Right ventricle myocardium inferior (tissue), 1 donor: Measurements from ENCODE around the gene KRTAP5-11. TPM values are rescaled to one million over a fixed set of nuclear protein-coding genes. Genes with fewer than 3 reads are reported as not detected.
"Not testable (repeated sequence)": the region's sequence is repeated elsewhere in the genome, so short reads cannot be mapped to it uniquely, and the experiment has no call there.

ENCODE experiments used
- ATAC-seq: fragments of 200-7000 bp; cut with Tn5 transposase; one replicate; pipeline ENCODE4 v1.9.1; 2020; ENCODE audit warnings: mild to moderate bottlenecking, moderate library complexity
- DNase-seq: peaks from one replicate; pipeline ENCODE4 v3.0.0; 2021; ENCODE audit errors: missing footprints
- intact Hi-C: fragments of 100-400 bp; cut with DNase I; formaldehyde crosslinking; loops from one replicate; pipeline ENCODE4 v1.11.0; 2022
- total RNA-seq: library from RNA; stranded (reverse); fragmentation: NEBNext Ultra II Directional; extraction: Animal tissue kit (Norgen Biotek cat#: 25700); gene quantifications from one replicate; pipeline ENCODE4 v1.2.1, GENCODE V29; 2021
- donor health status: DM: no; HTN: yes; CAD: no; lungs with severe emphysema.

The KRTAP5-11 gene
- total RNA-seq, 1 donor from 2014 or later, result not detected

GRCh38 chr11:71565263-71565662, 17.4 kb downstream of the KRTAP5-11 start, which contains the start of gene KRTAP5-10:
TSS of gene KRTAP5-10 (plus strand) at chr11:71565563. CDS start at chr11:71565588, 25 bp downstream.
- DNase-seq, result no peak
- intact Hi-C loops, result no loop called here
- no peak for ATAC-seq

GRCh38 chr11:71564430-71564829, 18.2 kb downstream of the KRTAP5-11 start:
- intact Hi-C loops, result no loop called here
- DNase-seq (no peak), ATAC-seq (no peak)

DNA sequence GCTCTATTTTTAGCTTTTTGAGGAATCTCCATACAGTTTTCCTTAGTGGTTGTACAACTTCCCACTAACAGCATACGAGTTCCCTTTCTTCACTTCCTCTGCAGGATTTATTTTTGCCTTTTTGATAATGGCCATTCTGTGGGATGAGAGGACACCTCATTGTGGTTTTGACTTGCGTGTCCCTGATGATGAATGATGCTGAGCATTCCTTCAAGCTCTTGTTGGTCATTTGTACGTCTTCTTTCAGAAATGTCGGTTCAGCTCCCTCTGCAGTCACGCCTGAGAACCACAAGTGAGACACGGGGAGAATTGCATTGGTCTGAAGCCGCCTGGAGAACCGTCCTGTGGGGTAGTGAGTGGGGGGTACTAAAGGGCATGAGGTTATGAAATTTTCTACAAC, 19.3 kb downstream of the KRTAP5-11 start:
- no peak for DNase-seq
- no peak for ATAC-seq
- intact Hi-C loops, result no loop called here

DNA sequence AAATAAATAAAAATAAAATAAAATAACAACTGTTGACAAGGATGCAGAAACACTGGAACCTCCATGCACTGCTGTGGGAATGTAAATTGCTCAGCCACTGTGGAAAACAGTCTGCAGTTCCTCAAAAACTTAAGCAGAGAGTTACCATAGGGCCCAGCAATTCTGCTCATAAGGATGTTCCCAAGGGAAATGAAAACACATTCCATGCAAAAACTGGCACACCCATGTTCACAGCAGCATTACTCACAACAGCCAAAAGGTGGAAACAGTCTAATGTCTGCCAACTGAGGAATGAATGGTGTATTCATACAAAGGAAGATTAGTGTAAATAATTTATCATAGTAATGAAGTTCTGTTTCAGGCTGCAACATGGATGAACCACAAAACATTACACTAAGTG, 20.6 kb downstream of the KRTAP5-11 start:
- no peak for DNase-seq
- no peak for ATAC-seq
- intact Hi-C loops, result no loop called here

DNA sequence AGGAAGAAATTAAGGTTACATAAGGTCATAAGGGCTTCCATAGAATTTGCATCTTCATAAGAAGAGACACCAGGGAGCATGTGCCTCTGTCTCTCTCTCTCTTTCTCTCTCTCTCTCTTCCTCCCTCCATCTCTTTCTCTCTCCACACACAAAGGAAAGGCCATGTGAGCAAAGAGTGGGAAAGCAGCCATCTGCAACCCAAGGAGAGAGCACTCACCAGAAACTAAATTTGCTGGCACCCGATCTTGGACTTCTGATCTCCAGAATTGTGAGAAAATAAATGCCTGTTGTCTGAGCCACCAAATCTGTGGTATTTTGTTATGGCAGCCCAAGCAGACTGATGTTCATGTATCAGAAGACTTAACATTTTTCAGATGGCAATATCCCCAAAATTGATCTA, 23.7 kb downstream of the KRTAP5-11 start:
- no peak for DNase-seq
- intact Hi-C loops, result no loop called here
- no peak for ATAC-seq

DNA sequence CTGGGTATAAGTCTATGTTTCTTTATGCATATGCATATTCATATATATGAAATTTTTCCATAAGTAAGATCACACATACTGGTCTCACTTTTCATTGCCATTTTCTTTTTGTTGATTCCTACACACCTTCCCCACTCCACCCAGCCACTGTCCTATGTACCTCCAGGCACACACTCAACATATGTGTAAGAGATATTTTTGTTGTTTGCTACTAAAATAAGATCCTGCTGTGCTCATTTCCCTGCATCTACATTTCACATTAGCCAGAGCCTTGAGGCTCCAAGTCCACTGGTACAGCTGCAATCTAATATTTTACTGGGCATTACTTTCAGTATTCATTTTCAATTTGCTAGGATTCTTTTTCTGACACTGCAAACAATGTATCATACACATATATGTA, 25.4 kb downstream of the KRTAP5-11 start:
- ATAC-seq (no peak), DNase-seq (no peak)
- intact Hi-C loops, result no loop called here

DNA sequence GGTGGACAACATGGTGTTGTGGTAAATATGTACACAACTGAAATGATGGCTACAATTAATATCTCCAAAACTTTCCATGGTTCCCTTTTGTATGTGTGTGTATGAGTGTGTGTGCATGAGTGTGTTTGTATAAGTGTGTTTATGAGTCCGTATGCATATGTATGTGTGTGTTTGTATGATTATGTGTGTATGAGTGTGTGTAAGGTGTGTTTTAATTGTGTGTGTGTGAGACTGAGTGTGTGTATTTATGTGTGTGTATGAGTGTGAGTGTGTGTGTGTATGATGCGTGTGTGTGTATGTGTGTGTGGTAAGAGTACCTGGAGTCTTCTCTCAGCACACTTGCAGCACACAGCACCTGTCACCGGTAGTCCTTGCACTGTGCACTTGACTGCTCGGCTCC, 26.7 kb downstream of the KRTAP5-11 start:
- no peak for DNase-seq
- ATAC-seq, result no peak
- intact Hi-C loops, result no loop called here

GRCh38 chr11:71555508-71555907, 27.2 kb downstream of the KRTAP5-11 start:
- ATAC-seq (no peak), DNase-seq (no peak)
- intact Hi-C loops, result no loop called here

DNA sequence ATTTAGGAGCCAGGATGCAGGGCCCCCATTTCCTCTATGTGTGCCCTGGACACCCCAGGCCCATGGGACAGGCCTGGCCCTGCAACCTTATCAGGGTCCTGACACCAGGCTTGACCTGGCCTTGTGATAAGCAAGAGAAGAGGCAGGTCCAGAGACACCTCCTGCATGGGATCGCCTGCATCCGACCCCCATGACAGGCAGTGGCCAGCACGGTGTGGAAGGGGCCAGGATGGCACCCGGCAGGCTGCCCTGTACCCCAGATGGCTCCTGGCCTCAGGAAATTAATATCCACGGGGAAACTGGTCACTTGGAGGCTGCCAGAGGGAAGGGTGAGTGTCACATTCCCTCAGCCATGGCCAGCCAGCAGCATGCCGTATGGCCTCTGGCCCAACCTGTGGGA, 27.7 kb downstream of the KRTAP5-11 start:
- ATAC-seq (no peak), DNase-seq (no peak)
- intact Hi-C loops, result no loop called here

- intact Hi-C loops, result no loop called here
- no peak for DNase-seq
- ATAC-seq, result no peak
Observed at GRCh38 chr11:71551711-71552110, 31.0 kb downstream of the KRTAP5-11 start.

DNA sequence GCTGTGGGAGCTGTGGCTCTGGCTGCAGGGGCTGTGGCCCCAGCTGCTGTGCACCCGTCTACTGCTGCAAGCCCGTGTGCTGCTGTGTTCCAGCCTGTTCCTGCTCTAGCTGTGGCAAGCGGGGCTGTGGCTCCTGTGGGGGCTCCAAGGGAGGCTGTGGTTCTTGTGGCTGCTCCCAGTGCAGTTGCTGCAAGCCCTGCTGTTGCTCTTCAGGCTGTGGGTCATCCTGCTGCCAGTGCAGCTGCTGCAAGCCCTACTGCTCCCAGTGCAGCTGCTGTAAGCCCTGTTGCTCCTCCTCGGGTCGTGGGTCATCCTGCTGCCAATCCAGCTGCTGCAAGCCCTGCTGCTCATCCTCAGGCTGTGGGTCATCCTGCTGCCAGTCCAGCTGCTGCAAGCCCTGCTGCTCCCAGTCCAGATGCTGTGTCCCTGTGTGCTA, 33.9 kb downstream of the KRTAP5-11 start:
- no peak for ATAC-seq
- intact Hi-C loops, result no loop called here
- no peak for DNase-seq

DNA sequence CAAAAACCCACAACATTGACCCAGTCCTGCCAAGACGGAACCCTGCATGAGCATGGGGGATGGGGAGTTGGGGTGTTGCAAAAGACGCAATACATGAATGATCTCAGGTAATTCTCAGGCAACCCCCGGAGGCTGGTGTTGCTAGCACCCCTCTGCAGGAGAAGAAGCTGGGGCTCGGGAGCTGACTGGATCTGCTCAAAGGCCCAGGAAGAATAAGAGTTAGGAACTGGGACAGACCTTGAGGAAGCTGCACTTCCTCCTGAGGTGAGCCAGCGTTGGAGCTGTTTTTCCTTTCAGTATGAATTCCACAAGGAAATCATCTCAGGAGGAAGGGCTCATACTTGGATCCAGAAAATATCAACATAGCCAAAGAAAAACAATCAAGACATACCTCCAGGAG, 34.6 kb downstream of the KRTAP5-11 start, which contains the start of gene KRTAP5-9:
TSS of gene KRTAP5-9 (plus strand) at position 301 of the 400 bp plus-strand sequence. CDS start 238 bp downstream, outside the sequence.
- ATAC-seq, result no peak
- intact Hi-C loops, result no loop called here
- DNase-seq, result no peak

- intact Hi-C loops, result no loop called here
- no peak for ATAC-seq
- no peak for DNase-seq
Observed at GRCh38 chr11:71545405-71545966, 37.2 kb downstream of the KRTAP5-11 start.

DNA sequence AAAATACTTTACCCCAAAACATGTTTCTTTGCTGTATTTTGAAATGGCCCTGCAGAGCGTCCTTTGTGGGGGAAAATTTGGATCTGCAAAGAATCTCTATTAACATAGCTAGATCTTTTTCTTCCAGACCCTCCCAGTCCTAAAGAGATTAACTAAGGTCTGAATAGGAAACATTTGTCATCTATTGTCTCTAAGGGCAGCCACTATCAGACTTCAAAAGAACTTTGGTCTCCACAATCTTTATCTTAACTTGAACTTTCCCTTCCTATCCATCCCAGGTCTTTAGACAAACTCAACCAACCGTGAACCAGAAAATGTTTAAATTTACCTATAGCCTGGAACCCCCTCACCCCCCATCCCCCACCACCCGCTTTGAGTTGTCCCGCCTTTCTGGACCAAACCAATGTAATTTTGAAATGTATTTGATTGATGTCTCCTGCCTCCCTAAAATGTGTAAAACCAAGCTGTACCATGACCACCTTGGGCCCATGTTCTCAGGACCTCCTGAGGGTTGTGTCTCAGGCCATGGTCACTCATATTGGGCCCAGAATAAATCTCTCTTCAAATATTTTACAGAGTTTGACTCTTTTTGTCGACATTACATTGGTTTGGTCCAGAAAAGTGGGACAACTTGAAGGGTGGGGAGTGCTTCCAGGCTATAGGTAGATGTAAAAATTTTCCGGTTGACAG, 38.0 kb downstream of the KRTAP5-11 start:
- ATAC-seq (no peak), DNase-seq (no peak)
- intact Hi-C loops, result no loop called here

DNA sequence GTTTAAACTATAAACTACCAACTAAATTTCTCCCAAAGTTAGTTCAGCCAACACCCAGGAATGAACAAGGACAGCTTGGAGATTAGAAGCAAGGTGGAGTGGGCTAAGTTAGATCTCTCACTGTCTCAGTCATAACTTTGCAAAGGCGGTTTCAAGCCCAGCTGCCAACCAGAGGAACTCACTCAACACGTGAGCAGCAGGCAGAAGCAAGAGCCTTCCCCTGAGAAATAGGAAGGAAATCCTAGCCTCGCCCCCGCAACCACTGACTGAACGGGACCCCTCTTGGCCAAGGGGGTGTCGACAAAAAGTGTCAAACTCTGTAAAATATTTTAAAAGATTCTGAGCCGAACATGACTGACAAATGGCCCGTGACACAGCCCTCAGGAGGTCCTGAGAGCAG, 38.8 kb downstream of the KRTAP5-11 start:
- ATAC-seq (no peak), DNase-seq (no peak)
- intact Hi-C loops, result no loop called here

DNA sequence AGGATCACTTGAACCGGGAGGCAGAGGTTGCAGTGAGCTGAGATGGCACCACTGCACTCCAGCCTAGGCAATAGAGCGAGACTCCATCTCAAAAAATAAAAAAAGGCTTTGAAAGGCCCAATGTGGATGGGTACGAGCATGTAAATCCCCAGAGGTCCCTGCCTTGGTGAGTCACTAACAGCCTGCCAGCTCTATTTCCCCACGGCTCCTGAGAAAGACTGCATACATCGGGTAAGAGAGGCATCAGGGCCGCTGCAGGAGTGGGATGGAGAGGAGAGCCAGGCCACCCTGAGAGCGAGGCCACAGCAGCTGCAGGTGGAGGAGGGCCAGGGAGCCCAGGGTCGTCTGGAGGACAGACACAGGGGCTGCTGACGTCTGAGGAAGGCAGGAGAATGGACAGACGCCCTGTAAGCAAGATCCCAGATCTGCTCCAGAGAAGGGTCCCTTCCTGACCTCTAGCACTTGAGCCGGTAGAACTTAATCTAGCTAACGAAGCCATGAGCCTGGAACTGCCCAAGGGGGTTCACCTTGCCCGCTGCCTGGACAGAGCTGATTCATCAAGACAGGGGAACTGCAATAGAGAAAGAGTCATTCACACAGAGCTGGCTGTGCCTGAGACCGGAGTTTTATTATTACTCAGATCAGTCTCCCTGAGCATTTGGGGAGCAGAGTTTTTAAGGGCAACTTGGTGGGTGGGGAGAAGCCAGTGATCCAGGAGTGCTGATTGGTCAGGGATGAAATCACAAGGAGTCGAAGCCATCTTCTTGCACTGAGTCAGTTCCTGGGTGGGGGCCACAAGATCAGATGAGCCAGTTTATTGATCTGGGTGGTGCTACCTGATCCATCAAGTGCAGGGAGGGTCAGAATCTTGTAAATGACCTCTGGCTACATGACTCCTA, 39.5 kb downstream of the KRTAP5-11 start:
- intact Hi-C loops, result no loop called here
- no peak for DNase-seq
- no peak for ATAC-seq

DNA sequence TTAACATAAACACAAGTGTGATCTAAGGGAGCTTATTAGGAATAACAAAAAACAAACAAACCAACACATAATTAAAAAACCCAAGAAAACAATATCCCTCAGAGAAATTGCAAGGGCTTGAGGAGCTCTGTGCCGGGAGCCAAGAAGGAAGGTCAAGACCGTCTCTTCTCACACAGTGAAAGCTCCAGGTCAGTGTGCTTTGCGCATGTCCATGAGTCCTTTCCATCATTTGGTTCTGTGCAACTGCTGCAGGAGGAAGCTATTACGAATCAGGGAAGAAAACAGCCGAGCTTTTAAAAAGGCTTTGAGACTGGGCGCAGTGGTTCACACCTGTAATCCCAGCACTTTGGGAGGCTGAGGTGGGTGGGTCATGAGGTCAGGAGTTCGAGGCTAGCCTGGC, 40.3 kb downstream of the KRTAP5-11 start:
- intact Hi-C loops, result no loop called here
- no peak for DNase-seq
- no peak for ATAC-seq

- DNase-seq, ATAC-seq, intact Hi-C loops: not testable (repeated sequence)
Observed at GRCh38 chr11:71540521-71541304, 42.0 kb downstream of the KRTAP5-11 start.

DNA sequence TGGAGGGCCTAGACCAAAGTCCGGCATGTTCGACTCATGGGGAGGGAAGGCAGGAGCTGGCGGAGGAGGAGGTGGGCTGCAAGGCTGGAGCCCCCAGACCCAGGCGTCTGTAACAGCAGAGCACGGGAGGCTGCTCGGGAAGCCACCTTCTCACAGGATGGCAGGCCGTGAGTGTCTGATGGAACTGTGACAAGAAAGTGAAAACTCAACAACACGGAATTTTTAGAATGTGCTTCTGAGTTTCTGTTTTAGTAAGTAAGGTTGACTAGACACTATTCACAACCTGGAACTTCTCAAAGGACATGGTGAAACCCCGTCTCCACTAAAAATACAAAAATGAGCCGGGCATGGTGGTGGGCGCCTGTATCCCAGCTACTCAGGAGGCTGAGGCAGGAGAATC, 42.7 kb downstream of the KRTAP5-11 start:
- intact Hi-C loops, ATAC-seq, DNase-seq: not testable (repeated sequence)
